ENCODE measurements around the gene FN3KRP. TPM values are rescaled to one million over a fixed set of nuclear protein-coding genes. Genes with fewer than 3 reads are reported as not detected.

The FN3KRP gene
- total and polyA plus RNA-seq, 2 of the 13 experiments (the other 11 are each of a cell fraction or from before 2014, with no cell fraction given), result 22.4 to 28.2 TPM

GRCh38 chr17:82698974-82699442 is 17.5 kb upstream of the FN3KRP start (continued):
- no peak for TF ChIP-seq REST (IDR thresholded peaks at IDR 0.05; ENCODE audit: borderline replicate concordance in 1 of 2, low read depth in 1 of 2, low read length in 2 of 2)
- no peak for TF ChIP-seq ZFYVE20 (CRISPR knock-in tag; IDR thresholded peaks at IDR 0.05; ENCODE audit: borderline replicate concordance, low read depth)
- TF ChIP-seq ZNF629 (CRISPR knock-in tag; conservative IDR thresholded peaks at IDR 0.05), result no peak
- TF ChIP-seq FOSL2 (CRISPR knock-in tag; IDR thresholded peaks at IDR 0.05), result no peak
- TF ChIP-seq PBX2 (CRISPR knock-in tag; IDR thresholded peaks at IDR 0.05), result no peak
- no peak for TF ChIP-seq ZNF776 (CRISPR knock-in tag; IDR thresholded peaks at IDR 0.05)
- no peak for TF ChIP-seq CENPX (CRISPR knock-in tag; IDR thresholded peaks at IDR 0.05)
- TF ChIP-seq CEBPB (IDR thresholded peaks at IDR 0.05; ENCODE audit: borderline replicate concordance, low read depth, low read length), result no peak
- TF ChIP-seq SIX4 (CRISPR knock-in tag; IDR thresholded peaks at IDR 0.05), result no peak
- no peak for TF ChIP-seq ZNF496 (CRISPR knock-in tag; IDR thresholded peaks at IDR 0.05; ENCODE audit: insufficient replicate concordance)
- TF ChIP-seq RFX5 (IDR thresholded peaks at IDR 0.05; ENCODE audit: low read depth, low read length), result no peak
- no peak for TF ChIP-seq ZNF546 (CRISPR knock-in tag; conservative IDR thresholded peaks at IDR 0.05)
- TF ChIP-seq ZBTB3 (CRISPR knock-in tag; IDR thresholded peaks at IDR 0.05; ENCODE audit: borderline replicate concordance, low read depth), result no peak
